NB4 (cell line): ENCODE results near the gene BICDL1.

Source experiments
- DNase-seq: peaks from one replicate; pipeline ENCODE4 v3.0.0; 2010; ENCODE audit warnings: low read depth
- H3K4me3 ChIP-seq: one replicate; pipeline ENCODE4 v1.5.1; 2011; ENCODE audit warnings: mild to moderate bottlenecking, low read depth, low read length, moderate library complexity
- MAX ChIP-seq: IDR thresholded peaks from 2 replicates; pipeline ENCODE4 v1.6.1; 2011; ENCODE audit warnings: low read depth, low read length
- MYC ChIP-seq: IDR thresholded peaks from 2 replicates; pipeline ENCODE4 v1.6.1; 2011; ENCODE audit warnings: low read depth, low read length
- POLR2A ChIP-seq: IDR thresholded peaks from 2 replicates; pipeline ENCODE4 v1.6.1; 2011; ENCODE audit warnings: mild to moderate bottlenecking; ENCODE audit not compliant: insufficient read length; ENCODE audit errors: extremely low read depth
- TF ChIP-seq, protein P1 (sequence below): IDR thresholded peaks from one replicate; pipeline ENCODE4 v1.5.1; 2012; ENCODE audit warnings: low read depth, low read length

BICDL1 gene

GRCh38 chr12:120126635-120127005 is 137.6 kb downstream of the BICDL1 start:
- TF ChIP-seq MAX (0 out of 2 replicates have a peak, but pooled peaks have one; percentile 17), POLR2A (no peak), MYC (peak; percentile 7; the same call in 1 of the 2 replicates)
- no peak overlapping the region for H3K4me3 ChIP-seq
- peak; percentile 87 for DNase-seq

- H3K4me3 ChIP-seq: no peak overlapping the region
Observed at GRCh38 chr12:120130011-120130410, 141.0 kb downstream of the BICDL1 start.

GRCh38 chr12:120131116-120131515 is 142.1 kb downstream of the BICDL1 start:
- TF ChIP-seq, protein P1, sequence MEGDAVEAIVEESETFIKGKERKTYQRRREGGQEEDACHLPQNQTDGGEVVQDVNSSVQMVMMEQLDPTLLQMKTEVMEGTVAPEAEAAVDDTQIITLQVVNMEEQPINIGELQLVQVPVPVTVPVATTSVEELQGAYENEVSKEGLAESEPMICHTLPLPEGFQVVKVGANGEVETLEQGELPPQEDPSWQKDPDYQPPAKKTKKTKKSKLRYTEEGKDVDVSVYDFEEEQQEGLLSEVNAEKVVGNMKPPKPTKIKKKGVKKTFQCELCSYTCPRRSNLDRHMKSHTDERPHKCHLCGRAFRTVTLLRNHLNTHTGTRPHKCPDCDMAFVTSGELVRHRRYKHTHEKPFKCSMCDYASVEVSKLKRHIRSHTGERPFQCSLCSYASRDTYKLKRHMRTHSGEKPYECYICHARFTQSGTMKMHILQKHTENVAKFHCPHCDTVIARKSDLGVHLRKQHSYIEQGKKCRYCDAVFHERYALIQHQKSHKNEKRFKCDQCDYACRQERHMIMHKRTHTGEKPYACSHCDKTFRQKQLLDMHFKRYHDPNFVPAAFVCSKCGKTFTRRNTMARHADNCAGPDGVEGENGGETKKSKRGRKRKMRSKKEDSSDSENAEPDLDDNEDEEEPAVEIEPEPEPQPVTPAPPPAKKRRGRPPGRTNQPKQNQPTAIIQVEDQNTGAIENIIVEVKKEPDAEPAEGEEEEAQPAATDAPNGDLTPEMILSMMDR: no peak
- TF ChIP-seq POLR2A (no peak), MYC (no peak), MAX (no peak)

More at GRCh38 chr12:120130011-120130410, 141.0 kb downstream of the BICDL1 start:
- no peak for DNase-seq
- TF ChIP-seq POLR2A (no peak), MAX (no peak), MYC (no peak)
- TF ChIP-seq, protein P1: no peak

GRCh38 chr12:120132054-120132836 is 143.2 kb downstream of the BICDL1 start:
- TF ChIP-seq MYC: no peak
- TF ChIP-seq MAX: no peak
- TF ChIP-seq, protein P1: no peak
- TF ChIP-seq POLR2A: no peak
- DNase-seq: no peak
- no peak overlapping the region for H3K4me3 ChIP-seq

More at GRCh38 chr12:120131116-120131515, 142.1 kb downstream of the BICDL1 start:
- H3K4me3 ChIP-seq: no peak overlapping the region
- DNase-seq: no peak

DNA sequence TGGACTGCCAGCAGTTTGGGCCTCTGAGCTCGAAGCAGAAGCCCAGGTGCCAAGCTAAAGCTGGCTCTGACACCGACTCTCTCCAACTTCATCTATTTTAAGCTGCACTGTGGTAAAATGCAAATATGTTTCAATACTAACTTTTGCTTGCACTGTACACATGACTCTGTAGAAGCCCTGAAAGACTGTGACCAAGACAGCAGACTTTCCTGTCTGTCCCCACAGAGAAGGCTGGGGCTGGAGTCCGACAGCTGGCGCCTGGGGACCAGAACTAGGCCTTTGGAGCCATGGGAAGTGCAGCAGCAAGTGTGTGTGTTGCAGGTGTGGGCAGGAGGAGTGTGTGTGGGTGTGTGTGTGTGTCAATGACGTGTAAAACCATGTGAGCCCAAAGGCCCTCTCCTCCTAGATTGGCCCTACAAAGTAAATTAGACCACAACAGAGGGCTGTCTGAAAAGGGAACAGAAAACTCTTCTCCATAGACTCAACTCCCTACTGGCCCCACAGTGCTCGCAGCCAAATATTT is 143.9 kb downstream of the BICDL1 start:
- H3K4me3 ChIP-seq: no peak overlapping the region
- no peak for TF ChIP-seq POLR2A
- TF ChIP-seq, protein P1: no peak
- DNase-seq: no peak

DNA sequence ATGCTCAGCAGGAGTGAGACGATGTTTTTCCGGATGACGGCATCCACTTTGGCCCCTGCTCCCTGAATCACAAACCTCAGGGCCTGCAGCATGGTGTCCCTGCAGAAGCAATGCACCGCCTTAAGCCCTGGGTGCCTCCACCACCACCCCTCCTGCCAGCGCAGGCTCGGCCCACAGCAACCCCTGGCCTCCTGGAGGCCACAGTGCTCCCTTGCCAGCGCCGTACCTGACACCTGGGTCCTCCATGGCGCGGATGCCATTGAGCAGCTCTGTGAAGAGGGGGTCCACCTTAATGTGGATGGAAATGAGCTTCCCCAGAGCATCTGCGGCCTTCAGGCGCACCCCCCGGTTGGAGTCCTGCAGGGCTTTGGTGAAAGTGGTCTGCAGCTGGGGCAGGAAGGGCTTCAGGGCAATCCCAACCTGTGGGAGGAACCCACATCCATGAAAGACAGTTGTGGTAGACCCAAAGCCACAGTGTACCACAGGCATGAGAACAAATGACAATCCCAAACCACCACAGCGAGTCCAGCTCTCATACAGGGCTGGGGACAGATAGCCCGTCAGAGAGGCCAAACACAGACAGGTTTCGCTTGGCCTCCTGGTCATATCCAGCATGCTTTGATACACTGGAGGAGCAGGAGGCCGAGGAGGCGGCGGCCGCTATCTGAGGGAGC is 145.4 kb downstream of the BICDL1 start:
- no peak for TF ChIP-seq MYC
- no peak for TF ChIP-seq POLR2A
- TF ChIP-seq MAX: no peak
- TF ChIP-seq, protein P1: no peak
- peak; percentile 29 for DNase-seq
- no peak overlapping the region for H3K4me3 ChIP-seq
